Heart left ventricle (tissue), 13 donors: ENCODE measurements around the gene THADA.

Experiments
- CTCF ChIP-seq, 12 donors: fragments of 200-600 bp; sonication (generic) in 4 of 12; IDR thresholded peaks; one replicate each; pipeline versions ENCODE4 v1.5.0 to v1.8.0; 2018 to 2022; ENCODE audit warnings: antibody characterized with exemption in 12 of 12, mild to moderate bottlenecking in 5 of 12
- POLR2A ChIP-seq, 2 donors: fragments of 450-650 bp; IDR thresholded peaks; one replicate each; pipeline ENCODE4 v1.6.1; 2017; ENCODE audit warnings: antibody characterized with exemption in 2 of 2, mild to moderate bottlenecking in 2 of 2, moderate library complexity in 2 of 2
- donor health status: ischemic (EF 13 %, LVEDD 7.1; RV severe dilation, severe dysfunction).
- donor health status: DM: no; HTN: yes; CAD: no.
- donor health status: DM: no; HTN: no; CAD: no.
- donor health status: ischemic (EF 25% LVEDD 6.9; RV normal size, moderate dysfunction).
- donor health status: ischemic (EF 25% LVEDD 5.7; RV mildly dilated, moderate dysfunction).
- donor health status: ischemic (EF 35%, LVEDD 5.7; RV mildly dilated, moderate dysfunction).
- donor health status: nonischemic (EF 11% LVEDD 7.7; RV severe dilation, severe dysfunction).
- donor health status: DM: yes; HTN: yes; CAD: no.
- donor health status: PGD.
- donor health status: ischemic (EF 29% LVEDD 5.4; RV normal size, mild dysfunction).
- donor health status: nonischemic (EF 23%, LVEDD 6.1; RV moderate dilation, normal function).

- TF ChIP-seq CTCF (IDR thresholded peaks at IDR 0.05): no peak
- no peak for TF ChIP-seq POLR2A (IDR thresholded peaks at IDR 0.05)
These were observed 409.0 kb downstream of the THADA start for GRCh38 chr2:43186679-43187374.
